H9 (cell line): ENCODE measurements around the gene GNL1. TPM values are rescaled to one million over a fixed set of nuclear protein-coding genes. Genes with fewer than 3 reads are reported as not detected.
A peak's percentile ranks its signal among the peaks of the same experiment; 100 is the strongest.

Source experiments
- DNase-seq: peaks from one replicate; pipeline ENCODE4 v3.0.0-alpha.2; 2017
- H2AFZ ChIP-seq: one replicate; pipeline ENCODE4 v1.6.1; 2013; ENCODE audit warnings: mild to moderate bottlenecking, low read length, control low read depth, moderate library complexity
- H2AK5ac ChIP-seq: 2 replicates; pipeline ENCODE4 v1.6.1; 2013; ENCODE audit warnings: low read length, control low read depth, mixed read lengths; ENCODE audit not compliant: insufficient read length
- H2BK120ac ChIP-seq: one replicate; pipeline ENCODE4 v1.6.1; 2013; ENCODE audit warnings: low read depth, mild to moderate bottlenecking, low read length, control low read depth, inconsistent platforms; ENCODE audit not compliant: poor library complexity, severe bottlenecking
- H2BK12ac ChIP-seq: 2 replicates; pipeline ENCODE4 v1.6.1; 2013; ENCODE audit warnings: low read length, control low read depth, mixed read lengths, low read depth; ENCODE audit not compliant: insufficient read length
- H2BK15ac ChIP-seq: 2 replicates; pipeline ENCODE4 v1.6.1; 2013; ENCODE audit warnings: low read depth, low read length, control low read depth
- H2BK20ac ChIP-seq: one replicate; pipeline ENCODE4 v1.6.1; 2013; ENCODE audit warnings: low read depth, mild to moderate bottlenecking, low read length, control low read depth, inconsistent platforms; ENCODE audit not compliant: poor library complexity, severe bottlenecking
- H2BK5ac ChIP-seq: 2 replicates; pipeline ENCODE4 v1.6.1; 2013; ENCODE audit warnings: low read length, control low read depth, mixed read lengths; ENCODE audit not compliant: insufficient read length
- H3K14ac ChIP-seq: 2 replicates; pipeline ENCODE4 v1.6.1; 2013; ENCODE audit warnings: low read length, control low read depth; ENCODE audit not compliant: insufficient read depth
- H3K18ac ChIP-seq: 2 replicates; pipeline ENCODE4 v1.6.1; 2013; ENCODE audit warnings: low read depth, mild to moderate bottlenecking, mixed read lengths, low read length, control low read depth; ENCODE audit not compliant: insufficient read length
- H3K23ac ChIP-seq: 2 replicates; pipeline ENCODE4 v1.6.1; 2013; ENCODE audit warnings: low read length, control low read depth, mixed read lengths, low read depth; ENCODE audit not compliant: insufficient read length
- H3K23me2 ChIP-seq: 2 replicates; pipeline ENCODE4 v1.6.1; 2013; ENCODE audit warnings: low read depth, mild to moderate bottlenecking, mixed read lengths, low read length, control low read depth; ENCODE audit not compliant: insufficient read length, poor library complexity, severe bottlenecking
- H3K27ac ChIP-seq: 2 replicates; pipeline ENCODE4 v1.5.1; 2013; ENCODE audit warnings: low read length, control low read depth, mixed read lengths, low read depth; ENCODE audit not compliant: insufficient read length
- H3K27me3 ChIP-seq: 2 replicates; pipeline ENCODE4 v1.6.1; 2013; ENCODE audit warnings: low read length, control low read depth, inconsistent platforms; ENCODE audit not compliant: insufficient read depth
- H3K4ac ChIP-seq: 2 replicates; pipeline ENCODE4 v1.6.1; 2013; ENCODE audit warnings: low read depth, mild to moderate bottlenecking, control low read depth, inconsistent platforms, low read length, moderate library complexity
- H3K4me1 ChIP-seq: 2 replicates; pipeline ENCODE4 v1.6.1; 2013; ENCODE audit warnings: low read length, control low read depth, inconsistent platforms; ENCODE audit not compliant: insufficient read depth
- H3K4me2 ChIP-seq: 2 replicates; pipeline ENCODE4 v1.6.1; 2013; ENCODE audit warnings: low read length, control low read depth, mixed read lengths; ENCODE audit not compliant: insufficient read length, insufficient read depth
- H3K56ac ChIP-seq: 2 replicates; pipeline ENCODE4 v1.6.1; 2013; ENCODE audit warnings: low read depth, mild to moderate bottlenecking, mixed read lengths, low read length, control low read depth; ENCODE audit not compliant: insufficient read length
- H3K79me1 ChIP-seq: 2 replicates; pipeline ENCODE4 v1.6.1; 2013; ENCODE audit warnings: low read depth, mild to moderate bottlenecking, moderate library complexity, low read length, control low read depth, inconsistent platforms; ENCODE audit not compliant: insufficient read depth, poor library complexity, severe bottlenecking
- H3K79me2 ChIP-seq: 2 replicates; pipeline ENCODE4 v1.6.1; 2013; ENCODE audit warnings: low read length, control low read depth, inconsistent platforms; ENCODE audit not compliant: insufficient read depth
- H3K9ac ChIP-seq: 2 replicates; pipeline ENCODE4 v1.6.1; 2013; ENCODE audit warnings: low read length, control low read depth, mixed read lengths; ENCODE audit not compliant: insufficient read length; ENCODE audit errors: extremely low read depth
- H3K9me3 ChIP-seq: one replicate; pipeline ENCODE4 v1.6.1; 2013; ENCODE audit warnings: low read depth, low read length, inconsistent platforms; ENCODE audit not compliant: control insufficient read depth
- H3T11ph ChIP-seq: one replicate; pipeline ENCODE4 v1.6.1; 2013; ENCODE audit warnings: mild to moderate bottlenecking, low read length, control low read depth, inconsistent platforms
- H4K20me1 ChIP-seq: one replicate; pipeline ENCODE4 v1.6.1; 2013; ENCODE audit not compliant: control insufficient read depth, insufficient read length, insufficient read depth
- H4K5ac ChIP-seq: 2 replicates; pipeline ENCODE4 v1.6.1; 2013; ENCODE audit warnings: low read depth, mild to moderate bottlenecking, mixed read lengths, low read length, control low read depth; ENCODE audit not compliant: insufficient read length
- H4K8ac ChIP-seq: replicated peaks from 2 replicates; pipeline ENCODE4 v1.6.1; 2013; ENCODE audit warnings: low read length, control low read depth, mixed read lengths, low read depth; ENCODE audit not compliant: insufficient read length
- H4K91ac ChIP-seq: 2 replicates; pipeline ENCODE4 v1.6.1; 2013; ENCODE audit warnings: low read depth, mild to moderate bottlenecking, moderate library complexity, mixed read lengths, low read length, control low read depth; ENCODE audit not compliant: insufficient read length
- H3K27ac Mint-ChIP-seq, 3 experiments: 2 replicates in 2 of 3; 3 replicates in 1 of 3; pipeline ENCODE4 v1.8.0; 2020 to 2021; ENCODE audit warnings: mixed read lengths in 3 of 3, mild to moderate bottlenecking in 1 of 3, moderate library complexity in 1 of 3
- H3K27me3 Mint-ChIP-seq: 2 replicates; pipeline ENCODE4 v1.8.0; 2021; ENCODE audit warnings: low read depth, mild to moderate bottlenecking, moderate library complexity, mixed read lengths
- H3K36me3 Mint-ChIP-seq, 3 experiments: 2 replicates in 2 of 3; 3 replicates in 1 of 3; pipeline ENCODE4 v1.8.0; 2020 to 2021; ENCODE audit warnings: low read depth in 3 of 3, mixed read lengths in 3 of 3; ENCODE audit not compliant: insufficient read depth in 1 of 3
- H3K4me1 Mint-ChIP-seq, 2 experiments: 2 replicates each; pipeline ENCODE4 v1.8.0; 2020; ENCODE audit warnings: mixed read lengths in 2 of 2
- H3K4me3 Mint-ChIP-seq, 2 experiments: 2 replicates in 1 of 2; 3 replicates in 1 of 2; pipeline ENCODE4 v1.8.0; 2020 to 2021; ENCODE audit warnings: mild to moderate bottlenecking in 2 of 2, mixed read lengths in 2 of 2, moderate library complexity in 1 of 2
- H3K9me3 Mint-ChIP-seq, 2 experiments: 2 replicates in 1 of 2; 3 replicates in 1 of 2; pipeline ENCODE4 v1.8.0; 2020; ENCODE audit warnings: mild to moderate bottlenecking in 2 of 2, mixed read lengths in 2 of 2, moderate library complexity in 1 of 2
- WGBS: extraction: QIAGEN DNeasy Blood & Tissue Kit; methylation state at CpG from one replicate; pipeline ENCODE4 v1.1.7; 2013; ENCODE audit warnings: missing lambda C conversion rate, low lambda C conversion rate, mixed read lengths; ENCODE audit not compliant: insufficient read length; ENCODE audit errors: extremely low coverage; 5-methylcytosine and 5-hydroxymethylcytosine counted together
- total RNA-seq: library from RNA; stranded (reverse); gene quantifications from 2 replicates; pipeline ENCODE4 v1.2.1, GENCODE V29; 2021
- TF ChIP-seq, protein P1 (sequence below): fragments of 200-600 bp; sonication (generic); conservative IDR thresholded peaks from 3 replicates; pipeline ENCODE4 v1.8.0; 2021; ENCODE audit warnings: antibody characterized with exemption, mild to moderate bottlenecking

The GNL1 gene
- total RNA-seq, 1 experiment from 2014 or later: 83.5 TPM

DNA sequence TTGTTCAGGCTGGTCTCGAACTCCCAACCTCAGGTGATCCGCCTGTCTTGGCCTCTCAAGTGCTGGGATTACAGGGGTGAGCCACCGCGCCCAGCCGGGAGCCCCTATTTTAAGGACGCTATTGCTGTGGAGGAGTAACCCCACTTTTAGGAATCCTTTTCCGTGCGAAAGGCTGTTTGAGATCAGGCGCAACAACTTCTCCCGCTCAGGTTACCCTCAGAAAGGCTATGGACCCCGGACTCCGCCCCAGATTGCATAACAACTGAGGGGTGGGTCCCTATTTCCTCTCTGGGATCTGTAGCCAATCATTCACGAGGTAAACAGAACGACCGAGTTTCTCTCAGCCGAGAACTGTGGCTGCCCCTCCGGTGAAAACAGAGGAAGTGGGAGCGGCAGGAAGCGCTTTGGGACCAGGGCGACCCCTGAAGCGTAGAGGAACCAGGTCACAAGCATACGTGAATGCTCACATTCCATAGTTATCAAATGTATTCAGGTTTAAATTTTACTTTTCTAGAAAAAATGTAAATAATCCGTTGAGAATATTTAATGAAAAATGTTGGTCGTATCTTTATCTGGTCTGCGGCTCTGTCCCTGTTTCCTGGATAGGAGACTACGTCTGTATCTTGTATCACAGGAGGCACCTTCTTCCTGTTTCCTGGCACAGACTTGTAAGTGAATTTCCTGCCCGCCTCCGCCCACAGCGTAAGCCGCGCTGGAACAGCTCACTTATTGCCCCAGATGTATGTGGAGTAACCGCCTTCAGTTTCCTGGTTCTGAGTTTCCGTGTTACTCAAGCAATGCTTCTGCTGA is 40.1 kb downstream of the GNL1 start:
- no peak overlapping the region for H3K56ac ChIP-seq
- peak overlapping the region; percentile 11 for H2AFZ ChIP-seq
- H3K14ac ChIP-seq: 0 out of 2 replicates have a peak overlapping the region, but pooled peaks have one; percentile 58
- H3K4me3 Mint-ChIP-seq: peak overlapping the region; percentile 71 to 85
- no peak overlapping the region for H4K8ac ChIP-seq
- no peaks in the 10 kb centered on the region for H3K79me2 ChIP-seq
- TF ChIP-seq, protein P1, sequence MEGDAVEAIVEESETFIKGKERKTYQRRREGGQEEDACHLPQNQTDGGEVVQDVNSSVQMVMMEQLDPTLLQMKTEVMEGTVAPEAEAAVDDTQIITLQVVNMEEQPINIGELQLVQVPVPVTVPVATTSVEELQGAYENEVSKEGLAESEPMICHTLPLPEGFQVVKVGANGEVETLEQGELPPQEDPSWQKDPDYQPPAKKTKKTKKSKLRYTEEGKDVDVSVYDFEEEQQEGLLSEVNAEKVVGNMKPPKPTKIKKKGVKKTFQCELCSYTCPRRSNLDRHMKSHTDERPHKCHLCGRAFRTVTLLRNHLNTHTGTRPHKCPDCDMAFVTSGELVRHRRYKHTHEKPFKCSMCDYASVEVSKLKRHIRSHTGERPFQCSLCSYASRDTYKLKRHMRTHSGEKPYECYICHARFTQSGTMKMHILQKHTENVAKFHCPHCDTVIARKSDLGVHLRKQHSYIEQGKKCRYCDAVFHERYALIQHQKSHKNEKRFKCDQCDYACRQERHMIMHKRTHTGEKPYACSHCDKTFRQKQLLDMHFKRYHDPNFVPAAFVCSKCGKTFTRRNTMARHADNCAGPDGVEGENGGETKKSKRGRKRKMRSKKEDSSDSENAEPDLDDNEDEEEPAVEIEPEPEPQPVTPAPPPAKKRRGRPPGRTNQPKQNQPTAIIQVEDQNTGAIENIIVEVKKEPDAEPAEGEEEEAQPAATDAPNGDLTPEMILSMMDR: no peak
- no peak overlapping the region for H4K91ac ChIP-seq
- no peak overlapping the region for H3K4ac ChIP-seq
- H4K20me1 ChIP-seq: no peaks in the 10 kb centered on the region
- peaks cover 14 to 21% of the 10 kb centered on the region in 2 experiments for H3K4me1 Mint-ChIP-seq
- H2BK12ac ChIP-seq: no peak overlapping the region
- H2BK5ac ChIP-seq: no peak overlapping the region
- H3K9me3 ChIP-seq: no peaks in the 10 kb centered on the region
- no peak overlapping the region for H3T11ph ChIP-seq
- H3K23ac ChIP-seq: no peak overlapping the region
- peak overlapping the region; percentile 76 for H3K18ac ChIP-seq
- H3K36me3 Mint-ChIP-seq: no peaks in the 10 kb centered on the region
- H3K27me3 ChIP-seq: no peaks in the 10 kb centered on the region
- H3K4me2 ChIP-seq: peak overlapping the region; percentile 63
- peaks cover 8% of the 10 kb centered on the region for H3K23me2 ChIP-seq
- peak overlapping the region; percentile 94 to 97 (median 96) for H3K27ac Mint-ChIP-seq
- peak; percentile 94 for DNase-seq
- peak overlapping the region; percentile 33 for H3K9ac ChIP-seq
- H3K27ac ChIP-seq: peak overlapping the region; percentile 97
- peak overlapping the region; percentile 50 for H2BK120ac ChIP-seq
- no peak overlapping the region for H2BK20ac ChIP-seq
- peaks cover 5 to 11% of the 10 kb centered on the region in 2 experiments; a peak in 3 of 5 replicates for H3K9me3 Mint-ChIP-seq
- no CpG with 5 or more reads among the region's 33 CpGs for WGBS
- no peaks in the 10 kb centered on the region for H3K79me1 ChIP-seq
- H3K27me3 Mint-ChIP-seq: peaks cover 5% of the 10 kb centered on the region
- no peak overlapping the region for H2AK5ac ChIP-seq
- H3K4me1 ChIP-seq: 0 out of 2 replicates have a peak, but pooled peaks cover 3% of the 10 kb centered on the region
- H2BK15ac ChIP-seq: no peak overlapping the region
- H4K5ac ChIP-seq: no peak overlapping the region
